Hepatocyte (in vitro differentiated cells): ENCODE results near the gene KRTAP10-1. TPM values are rescaled to one million over a fixed set of nuclear protein-coding genes. Genes with fewer than 3 reads are reported as not detected.

ENCODE experiments used
- DNase-seq: peaks from one replicate; pipeline ENCODE4 v3.0.0-alpha.2; 2016; ENCODE audit warnings: low spot score
- H2AFZ ChIP-seq: fragments of 200-600 bp; sonication (generic); 2 replicates; pipeline ENCODE4 v1.6.0; 2016; ENCODE audit warnings: antibody characterized with exemption, mild to moderate bottlenecking
- H3K27ac ChIP-seq: fragments of 200-600 bp; sonication (generic); 2 replicates; pipeline ENCODE4 v1.5.1; 2016; ENCODE audit warnings: mild to moderate bottlenecking
- H3K27me3 ChIP-seq: fragments of 200-600 bp; sonication (generic); 2 replicates; pipeline ENCODE4 v1.6.1; 2016
- H3K36me3 ChIP-seq: fragments of 200-600 bp; sonication (generic); replicated peaks from 2 replicates; pipeline ENCODE4 v1.5.1; 2016; ENCODE audit warnings: low read depth; ENCODE audit not compliant: insufficient read depth
- H3K4me1 ChIP-seq: fragments of 200-600 bp; sonication (generic); 2 replicates; pipeline ENCODE4 v1.5.1; 2016; ENCODE audit warnings: mild to moderate bottlenecking, moderate library complexity; ENCODE audit not compliant: insufficient read depth
- H3K4me2 ChIP-seq: fragments of 200-600 bp; sonication (generic); 2 replicates; pipeline ENCODE4 v1.6.0; 2016
- H3K4me3 ChIP-seq: fragments of 200-600 bp; sonication (generic); 2 replicates; pipeline ENCODE4 v1.5.1; 2016; ENCODE audit warnings: mild to moderate bottlenecking
- H3K79me2 ChIP-seq: fragments of 200-600 bp; sonication (generic); 2 replicates; pipeline ENCODE4 v1.6.0; 2017; ENCODE audit warnings: mild to moderate bottlenecking
- H3K9me2 ChIP-seq: fragments of 200-600 bp; sonication (generic); replicated peaks from 2 replicates; pipeline ENCODE4 v1.6.0; 2017; ENCODE audit warnings: mild to moderate bottlenecking; ENCODE audit not compliant: insufficient read depth
- H3K9me3 ChIP-seq: fragments of 200-600 bp; sonication (generic); 2 replicates; pipeline ENCODE4 v1.5.1; 2016; ENCODE audit warnings: low read depth, mild to moderate bottlenecking
- H4K20me1 ChIP-seq: fragments of 200-600 bp; sonication (generic); 2 replicates; pipeline ENCODE4 v1.6.0; 2016; ENCODE audit warnings: mild to moderate bottlenecking; ENCODE audit not compliant: insufficient read depth, poor library complexity, severe bottlenecking
- EZH2 ChIP-seq: fragments of 200-600 bp; sonication (generic); IDR thresholded peaks from 2 replicates; pipeline ENCODE4 v1.6.1; 2016; ENCODE audit warnings: antibody characterized with exemption, mild to moderate bottlenecking, borderline replicate concordance
- EZH2phosphoT487 ChIP-seq: fragments of 200-600 bp; sonication (generic); IDR thresholded peaks from one replicate; pipeline ENCODE4 v1.6.1; 2018; ENCODE audit warnings: antibody characterized with exemption, mild to moderate bottlenecking, low read depth, moderate library complexity; ENCODE audit not compliant: unreplicated experiment, severe bottlenecking
- WGBS: methylation state at CpG from one replicate; pipeline ENCODE4 v1.1.6; 2016; ENCODE audit warnings: low lambda C conversion rate; ENCODE audit errors: missing lambda C conversion rate; 5-methylcytosine and 5-hydroxymethylcytosine counted together
- polyA plus RNA-seq: library from polyadenylated mRNA; unstranded; fragments of >200 nt; fragmentation: Nextera tagmentation; extraction: Ambion mirVana; gene quantifications from 2 replicates; pipeline ENCODE4 v1.2.1, GENCODE V29; 2016
- total RNA-seq: library from RNA; depleted of rRNA; stranded (reverse); fragments of >200 nt; gene quantifications from 2 replicates; pipeline ENCODE4 v1.2.3, GENCODE V29; 2014
- TF ChIP-seq, protein P1 (sequence below): fragments of 200-600 bp; sonication (generic); IDR thresholded peaks from 2 replicates; pipeline ENCODE4 v1.5.1; 2016; ENCODE audit warnings: antibody characterized with exemption, mild to moderate bottlenecking; ENCODE audit not compliant: poor library complexity

KRTAP10-1 gene
- total and polyA plus RNA-seq, 2 experiments from 2014 or later, result not detected

- Histone ChIP-seq H3K79me2 (no peaks in the 10 kb centered on the region), H3K9me3 (no peaks in the 10 kb centered on the region), H3K4me2 (no peak overlapping the region), H3K27me3 (no peaks in the 10 kb centered on the region), H3K36me3 (no peaks in the 10 kb centered on the region), H4K20me1 (no peaks in the 10 kb centered on the region), H3K9me2 (no peaks in the 10 kb centered on the region), H3K4me3 (no peak overlapping the region), H2AFZ (no peak overlapping the region), H3K4me1 (no peaks in the 10 kb centered on the region), H3K27ac (no peak overlapping the region)
- 96% methylated on average over 22 of the region's 22 CpGs for WGBS
- no peak for DNase-seq
- TF ChIP-seq EZH2phosphoT487 (no peak), EZH2 (no peak)
- TF ChIP-seq, protein P1, sequence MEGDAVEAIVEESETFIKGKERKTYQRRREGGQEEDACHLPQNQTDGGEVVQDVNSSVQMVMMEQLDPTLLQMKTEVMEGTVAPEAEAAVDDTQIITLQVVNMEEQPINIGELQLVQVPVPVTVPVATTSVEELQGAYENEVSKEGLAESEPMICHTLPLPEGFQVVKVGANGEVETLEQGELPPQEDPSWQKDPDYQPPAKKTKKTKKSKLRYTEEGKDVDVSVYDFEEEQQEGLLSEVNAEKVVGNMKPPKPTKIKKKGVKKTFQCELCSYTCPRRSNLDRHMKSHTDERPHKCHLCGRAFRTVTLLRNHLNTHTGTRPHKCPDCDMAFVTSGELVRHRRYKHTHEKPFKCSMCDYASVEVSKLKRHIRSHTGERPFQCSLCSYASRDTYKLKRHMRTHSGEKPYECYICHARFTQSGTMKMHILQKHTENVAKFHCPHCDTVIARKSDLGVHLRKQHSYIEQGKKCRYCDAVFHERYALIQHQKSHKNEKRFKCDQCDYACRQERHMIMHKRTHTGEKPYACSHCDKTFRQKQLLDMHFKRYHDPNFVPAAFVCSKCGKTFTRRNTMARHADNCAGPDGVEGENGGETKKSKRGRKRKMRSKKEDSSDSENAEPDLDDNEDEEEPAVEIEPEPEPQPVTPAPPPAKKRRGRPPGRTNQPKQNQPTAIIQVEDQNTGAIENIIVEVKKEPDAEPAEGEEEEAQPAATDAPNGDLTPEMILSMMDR, result no peak
Measured at GRCh38 chr21:44521301-44521927, 18.6 kb downstream of the KRTAP10-1 start.

DNA sequence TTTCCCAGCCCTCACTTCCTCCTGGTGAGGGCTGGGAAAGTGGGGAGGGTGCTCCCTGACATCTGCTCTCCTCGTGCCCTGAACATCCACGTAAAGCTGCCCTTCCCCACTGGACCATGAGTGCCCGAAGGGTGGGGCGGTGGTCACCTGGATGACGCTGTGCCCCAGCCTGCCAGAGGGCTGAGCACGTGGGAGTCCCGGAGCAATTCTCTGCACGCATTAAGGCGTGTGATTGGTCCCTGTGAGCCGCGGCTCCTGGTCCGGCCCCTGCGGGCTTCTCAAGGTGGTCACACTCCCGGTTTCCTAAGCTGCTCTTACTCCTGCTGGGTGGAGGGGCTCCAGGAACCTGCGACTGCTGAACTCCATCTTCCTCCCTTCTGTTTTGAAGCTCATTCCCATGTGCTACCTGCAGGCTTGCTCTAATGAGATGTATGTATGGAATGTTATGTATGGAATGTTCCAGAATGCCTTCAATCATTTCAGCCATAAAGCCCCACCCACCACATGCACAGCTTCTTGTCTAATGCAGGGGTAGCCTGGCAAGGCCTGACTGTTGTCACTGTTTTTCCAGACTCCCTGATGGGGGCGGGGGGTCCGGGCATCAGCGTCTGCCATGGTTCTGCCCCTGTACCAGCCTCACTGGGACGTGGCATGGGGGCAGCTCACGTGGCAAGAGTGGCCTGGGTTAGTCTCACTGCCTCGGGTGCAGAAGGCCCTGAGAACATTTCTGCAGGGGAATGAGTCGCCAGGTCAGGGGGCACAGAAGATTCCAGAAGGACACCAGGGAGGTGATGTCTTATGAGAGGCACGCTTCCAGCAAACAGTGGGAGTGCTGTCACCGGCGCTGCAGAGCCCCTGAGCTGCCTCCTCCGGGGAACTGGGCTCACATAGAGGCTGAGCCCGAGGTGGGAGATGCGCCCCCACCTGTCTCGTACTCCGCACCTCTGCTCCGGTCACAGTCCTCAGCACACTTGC, 19.4 kb downstream of the KRTAP10-1 start:
- H3K27me3 ChIP-seq, result no peaks in the 10 kb centered on the region
- no peaks in the 10 kb centered on the region for H3K9me2 ChIP-seq
- no peak overlapping the region for H3K4me3 ChIP-seq
- 88% methylated on average over 31 of the region's 31 CpGs for WGBS
- no peaks in the 10 kb centered on the region for H3K79me2 ChIP-seq
- H2AFZ ChIP-seq, result no peak overlapping the region
- no peak overlapping the region for H3K4me2 ChIP-seq
- H3K9me3 ChIP-seq, result no peaks in the 10 kb centered on the region
- H4K20me1 ChIP-seq, result no peaks in the 10 kb centered on the region
- H3K27ac ChIP-seq, result no peak overlapping the region
- no peaks in the 10 kb centered on the region for H3K4me1 ChIP-seq
- DNase-seq, result no peak
- no peak for TF ChIP-seq EZH2phosphoT487
- H3K36me3 ChIP-seq, result no peaks in the 10 kb centered on the region

DNA sequence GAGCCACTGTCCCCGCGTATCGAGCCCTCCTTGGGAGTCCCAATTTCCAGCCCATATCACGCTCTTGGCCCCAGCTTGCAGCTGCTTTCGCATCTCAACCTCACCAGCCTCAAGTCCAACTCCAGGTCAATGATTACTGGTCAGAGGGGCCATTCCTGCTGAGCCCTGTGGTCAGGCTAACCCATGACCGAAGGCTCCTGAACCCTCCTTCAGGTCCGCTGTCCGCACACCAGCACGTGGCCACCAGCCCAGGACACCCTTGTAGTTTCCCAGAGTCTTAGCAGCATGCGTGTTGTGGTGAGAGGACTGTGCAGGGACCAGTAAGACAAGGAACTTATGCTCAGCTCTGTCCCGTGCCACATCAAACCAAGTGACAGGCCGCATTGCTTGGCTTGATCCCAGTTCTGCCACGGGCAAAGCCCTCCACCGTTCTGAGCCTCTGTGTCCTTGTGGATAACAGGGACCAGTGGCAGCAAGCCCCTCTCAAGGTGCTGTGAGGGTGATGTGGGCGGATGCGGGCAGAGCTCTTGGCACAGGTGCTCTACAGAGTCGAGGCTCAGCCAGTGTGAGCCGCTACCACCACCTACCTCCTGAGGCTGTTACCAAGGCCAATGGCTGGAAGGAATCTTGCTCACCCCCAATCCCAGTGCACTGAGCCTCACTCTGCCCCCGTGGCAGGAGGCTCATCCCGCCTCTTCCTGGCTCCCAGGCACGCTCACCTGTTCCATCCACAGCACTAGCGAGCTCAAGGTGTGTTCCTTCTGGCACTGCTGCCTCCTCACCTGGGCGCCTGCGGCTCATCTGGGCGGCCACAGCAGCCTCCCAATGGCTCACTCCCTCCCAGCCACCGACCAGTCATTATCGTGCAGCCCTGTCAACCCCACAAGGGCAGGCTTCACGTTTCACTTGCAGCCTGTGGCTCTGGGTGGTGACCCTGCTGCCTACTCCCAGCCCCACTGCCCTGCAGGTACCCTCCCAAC, 20.4 kb downstream of the KRTAP10-1 start:
- Histone ChIP-seq H3K9me2 (no peaks in the 10 kb centered on the region), H3K4me2 (no peak overlapping the region), H3K4me1 (no peaks in the 10 kb centered on the region), H3K36me3 (no peaks in the 10 kb centered on the region), H3K27me3 (no peaks in the 10 kb centered on the region), H3K27ac (no peak overlapping the region), H3K9me3 (no peaks in the 10 kb centered on the region), H3K79me2 (no peaks in the 10 kb centered on the region), H4K20me1 (no peaks in the 10 kb centered on the region), H3K4me3 (no peak overlapping the region), H2AFZ (no peak overlapping the region)
- no peak for DNase-seq
- TF ChIP-seq, protein P1, result no peak
- TF ChIP-seq EZH2phosphoT487 (no peak), EZH2 (no peak)
- WGBS, result 94% methylated on average over 27 of the region's 28 CpGs
